ENCODE results near the gene ABHD18. TPM values are rescaled to one million over a fixed set of nuclear protein-coding genes. Genes with fewer than 3 reads are reported as not detected.
"Not testable (repeated sequence)": the region's sequence is repeated elsewhere in the genome, so short reads cannot be mapped to it uniquely, and the experiment has no call there.

ABHD18 gene
- total and polyA plus RNA-seq, 4 donors: 9.9 to 13.7 (median 12.6) TPM

DNA sequence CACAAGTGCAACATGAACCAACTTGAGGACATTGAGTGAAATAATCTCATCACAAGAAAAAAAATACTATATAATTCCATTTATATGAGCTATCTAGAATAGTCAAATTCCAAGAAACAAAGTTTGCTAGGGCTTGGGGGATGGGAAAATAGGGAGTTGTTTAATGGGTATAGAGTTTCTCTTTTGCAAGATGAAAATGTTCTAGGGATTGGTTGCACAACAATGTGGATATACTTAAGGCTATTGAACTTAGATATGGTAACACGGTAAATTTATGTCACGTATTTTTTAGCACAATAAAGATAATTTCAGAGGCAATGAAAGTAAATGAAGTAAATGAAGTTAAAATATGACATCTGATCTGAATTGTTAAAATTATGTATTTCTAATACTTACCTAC is 8.1 kb upstream of the ABHD18 start:
- Histone ChIP-seq H3K4me1 (ENCODE audit: control insufficient read depth, insufficient read depth, low read length) (no peaks in the 10 kb centered on the region), H3K9me3 (ENCODE audit: control insufficient read depth, insufficient read depth, low read length) (no peaks in the 10 kb centered on the region), H3K4me3 (ENCODE audit: low read depth, low read length) (no peak overlapping the region), H3K27me3 (ENCODE audit: control insufficient read depth, insufficient read depth, low read length) (no peaks in the 10 kb centered on the region), H3K27ac (ENCODE audit: low read depth, low read length) (no peak overlapping the region), H3K36me3 (ENCODE audit: control insufficient read depth, insufficient read depth, low read length) (peaks cover 9% of the 10 kb centered on the region)
- DNase-seq (ENCODE audit: low read depth in 4 of 6, low spot score in 6 of 6): no peak
- WGBS (ENCODE audit: insufficient coverage): no CpG with 5 or more reads among the region's 2 CpGs

DNA sequence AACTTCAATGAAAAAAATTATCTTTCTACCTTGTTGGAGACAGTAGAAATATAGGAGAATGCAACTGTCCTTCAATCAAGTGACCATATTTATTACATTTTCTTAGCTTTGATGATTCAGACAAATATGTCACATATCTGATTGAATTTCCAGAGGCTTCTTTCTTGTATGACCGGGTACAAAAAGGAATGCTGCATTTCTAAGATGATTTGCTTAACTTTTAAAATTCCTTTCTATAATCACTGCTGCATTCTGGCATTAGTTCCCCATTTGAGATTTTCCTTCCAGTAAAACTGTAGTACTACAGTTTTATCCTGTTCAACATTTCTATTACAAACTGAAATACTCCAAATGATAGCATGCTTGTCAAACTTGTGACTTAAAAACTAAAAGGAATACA is 5.4 kb upstream of the ABHD18 start:
- Histone ChIP-seq H3K36me3 (ENCODE audit: control insufficient read depth, insufficient read depth, low read length) (peaks cover 6% of the 10 kb centered on the region), H3K4me1 (ENCODE audit: control insufficient read depth, insufficient read depth, low read length) (no peaks in the 10 kb centered on the region), H3K27ac (ENCODE audit: low read depth, low read length) (no peak overlapping the region), H3K27me3 (ENCODE audit: control insufficient read depth, insufficient read depth, low read length) (no peaks in the 10 kb centered on the region), H3K9me3 (ENCODE audit: control insufficient read depth, insufficient read depth, low read length) (no peaks in the 10 kb centered on the region), H3K4me3 (ENCODE audit: low read depth, low read length) (no peak overlapping the region)
- DNase-seq (ENCODE audit: low read depth in 4 of 6, low spot score in 6 of 6): no peak
- no CpG with 5 or more reads among the region's 1 CpG for WGBS (ENCODE audit: insufficient coverage)

DNA sequence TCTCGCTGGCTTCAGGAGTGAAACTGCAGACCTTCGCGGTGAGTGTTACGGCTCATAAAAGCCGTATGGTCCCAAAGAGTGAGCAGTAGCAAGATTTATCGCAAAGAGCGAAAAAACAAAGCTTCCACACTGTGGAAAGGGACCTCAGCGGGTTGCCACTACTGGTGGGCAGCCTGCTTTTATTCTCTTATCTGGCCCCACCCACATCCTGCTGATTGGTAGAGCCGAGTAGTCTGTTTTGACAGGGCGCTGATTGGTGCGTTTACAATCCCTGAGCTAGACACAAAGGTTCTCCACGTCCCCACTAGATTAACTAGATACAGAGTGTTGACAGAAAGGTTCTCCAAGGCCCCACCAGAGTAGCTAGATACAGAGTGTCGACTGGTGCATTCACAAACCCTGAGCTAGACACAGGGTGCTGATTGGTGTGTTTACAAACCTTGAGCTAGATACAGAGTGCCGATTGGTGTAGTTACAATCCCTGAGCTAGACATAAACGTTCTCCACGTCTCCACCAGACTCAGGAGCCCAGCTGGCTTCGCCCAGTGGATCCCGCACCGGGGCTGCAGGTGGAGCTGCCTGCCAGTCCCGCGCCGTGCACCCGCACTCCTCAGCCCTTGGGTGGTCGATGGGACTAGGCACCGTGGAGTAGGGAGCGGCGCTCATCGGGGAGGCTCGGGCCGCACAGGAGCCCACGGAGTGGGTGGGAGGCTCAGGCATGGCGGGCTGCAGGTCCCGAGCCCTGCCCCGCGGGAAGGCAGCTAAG is 1.4 kb upstream of the ABHD18 start:
- H3K9me3 ChIP-seq (ENCODE audit: control insufficient read depth, insufficient read depth, low read length); H3K27ac ChIP-seq (ENCODE audit: low read depth, low read length); H3K4me3 ChIP-seq (ENCODE audit: low read depth, low read length); H3K36me3 ChIP-seq (ENCODE audit: control insufficient read depth, insufficient read depth, low read length); H3K27me3 ChIP-seq (ENCODE audit: control insufficient read depth, insufficient read depth, low read length); DNase-seq (ENCODE audit: low read depth in 4 of 6, low spot score in 6 of 6); H3K4me1 ChIP-seq (ENCODE audit: control insufficient read depth, insufficient read depth, low read length): not testable (repeated sequence)
- WGBS (ENCODE audit: insufficient coverage): 45% methylated on average over 22 of the region's 35 CpGs

DNA sequence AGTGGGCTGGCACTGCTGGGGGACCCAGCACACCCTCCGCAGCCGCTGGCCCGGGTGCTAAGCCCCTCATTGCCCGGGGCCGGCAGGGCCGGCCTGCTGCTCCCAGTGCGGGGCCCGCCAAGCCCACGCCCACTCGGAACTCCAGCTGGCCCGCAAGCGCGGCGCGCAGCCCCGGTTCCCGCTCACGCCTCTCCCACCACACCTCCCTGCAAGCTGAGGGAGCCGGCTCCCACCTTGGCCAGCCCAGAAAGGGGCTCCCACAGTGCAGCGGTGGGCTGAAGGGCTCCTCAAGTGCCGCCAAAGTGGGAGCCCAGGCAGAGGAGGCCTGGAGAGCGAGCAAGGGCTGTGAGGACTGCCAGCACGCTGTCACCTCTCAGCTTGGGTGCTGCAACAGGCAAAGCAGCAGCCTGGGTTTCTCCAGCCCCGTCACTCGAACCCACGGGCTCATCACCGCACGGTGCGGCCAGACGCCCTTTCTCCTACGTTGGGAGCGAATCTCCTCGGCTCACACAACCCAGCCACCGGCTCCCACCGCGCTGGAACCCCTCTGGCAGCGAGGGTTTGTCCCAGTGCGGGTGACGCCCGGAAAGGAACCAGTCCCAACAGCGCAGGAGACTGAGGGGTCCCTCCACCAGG is 662 bp upstream of the ABHD18 start:
- not testable (repeated sequence) for H3K9me3 ChIP-seq (ENCODE audit: control insufficient read depth, insufficient read depth, low read length); H3K27me3 ChIP-seq (ENCODE audit: control insufficient read depth, insufficient read depth, low read length); H3K4me1 ChIP-seq (ENCODE audit: control insufficient read depth, insufficient read depth, low read length); H3K36me3 ChIP-seq (ENCODE audit: control insufficient read depth, insufficient read depth, low read length)
- peak in 2 of 6 donors; percentile 39 to 52 for DNase-seq (ENCODE audit: low read depth in 4 of 6, low spot score in 6 of 6)
- WGBS (ENCODE audit: insufficient coverage): under 1% methylated on average over 29 of the region's 41 CpGs
- H3K4me3 ChIP-seq (ENCODE audit: low read depth, low read length): peak overlapping the region; percentile 100
- peak overlapping the region; percentile 96 for H3K27ac ChIP-seq (ENCODE audit: low read depth, low read length)

DNA sequence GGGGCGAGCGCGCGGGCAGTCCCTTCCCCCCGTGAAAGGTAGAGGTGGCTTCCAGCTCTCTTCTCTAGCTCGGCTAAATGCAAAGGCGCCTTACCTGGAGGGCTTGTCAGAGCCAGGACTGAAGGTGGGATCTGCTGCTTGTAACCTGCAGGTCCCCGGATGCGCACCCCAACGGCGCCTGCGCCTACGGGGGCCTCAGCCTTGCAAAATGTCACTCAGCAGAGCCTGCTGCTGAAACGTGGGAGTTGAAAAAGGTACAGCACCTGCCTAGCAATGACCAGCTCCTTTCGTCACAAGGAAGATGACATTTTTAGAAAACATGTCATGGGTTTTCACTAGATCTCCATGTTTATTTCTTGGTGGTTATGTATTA is 583 bp downstream of the ABHD18 start:
- DNase-seq (ENCODE audit: low read depth in 4 of 6, low spot score in 6 of 6): peak; percentile 18 to 87 (median 34)
- WGBS (ENCODE audit: insufficient coverage): under 1% methylated on average over 14 of the region's 15 CpGs
- Histone ChIP-seq H3K4me3 (ENCODE audit: low read depth, low read length) (peak overlapping the region; percentile 100), H3K27ac (ENCODE audit: low read depth, low read length) (peak overlapping the region; percentile 96), H3K27me3 (ENCODE audit: control insufficient read depth, insufficient read depth, low read length) (no peaks in the 10 kb centered on the region), H3K36me3 (ENCODE audit: control insufficient read depth, insufficient read depth, low read length) (peaks cover 3% of the 10 kb centered on the region), H3K4me1 (ENCODE audit: control insufficient read depth, insufficient read depth, low read length) (no peaks in the 10 kb centered on the region), H3K9me3 (ENCODE audit: control insufficient read depth, insufficient read depth, low read length) (no peaks in the 10 kb centered on the region)

DNA sequence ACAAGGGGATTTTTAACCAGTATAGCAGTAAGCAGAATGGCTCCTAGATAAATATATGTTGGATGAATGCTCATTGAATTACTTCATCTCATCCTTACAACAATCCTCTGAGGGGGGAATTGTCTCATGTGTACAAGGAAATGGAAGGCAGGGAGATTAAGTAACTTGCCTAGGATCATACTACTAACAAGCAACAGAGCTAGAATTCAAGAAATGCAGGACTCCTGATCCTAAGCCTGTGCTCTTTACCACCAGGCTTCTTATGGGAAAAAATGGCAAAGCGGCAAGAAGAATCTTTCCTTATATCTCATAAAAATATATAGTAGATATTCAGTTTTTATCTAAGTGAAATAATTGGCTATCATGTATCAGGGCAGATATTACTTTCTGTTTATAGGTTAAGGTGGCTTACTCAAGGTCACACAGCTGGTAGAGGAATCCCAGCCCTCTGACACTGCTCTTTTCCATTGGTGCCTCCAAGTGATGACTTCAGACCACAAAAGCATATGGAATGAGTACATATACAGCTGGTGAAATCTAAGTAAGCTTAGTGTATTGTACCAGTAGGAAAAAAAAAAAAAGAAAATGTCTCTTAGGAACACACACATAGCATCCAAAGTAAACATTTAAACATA is 2.1 kb downstream of the ABHD18 start:
- WGBS (ENCODE audit: insufficient coverage): no CpG with 5 or more reads among the region's 1 CpG
- DNase-seq (ENCODE audit: low read depth in 4 of 6, low spot score in 6 of 6): no peak
- no peak overlapping the region for H3K27ac ChIP-seq (ENCODE audit: low read depth, low read length)
- H3K9me3 ChIP-seq (ENCODE audit: control insufficient read depth, insufficient read depth, low read length): no peaks in the 10 kb centered on the region
- no peaks in the 10 kb centered on the region for H3K27me3 ChIP-seq (ENCODE audit: control insufficient read depth, insufficient read depth, low read length)
- no peaks in the 10 kb centered on the region for H3K4me1 ChIP-seq (ENCODE audit: control insufficient read depth, insufficient read depth, low read length)
- no peak overlapping the region for H3K4me3 ChIP-seq (ENCODE audit: low read depth, low read length)
- peaks cover 3% of the 10 kb centered on the region for H3K36me3 ChIP-seq (ENCODE audit: control insufficient read depth, insufficient read depth, low read length)

DNA sequence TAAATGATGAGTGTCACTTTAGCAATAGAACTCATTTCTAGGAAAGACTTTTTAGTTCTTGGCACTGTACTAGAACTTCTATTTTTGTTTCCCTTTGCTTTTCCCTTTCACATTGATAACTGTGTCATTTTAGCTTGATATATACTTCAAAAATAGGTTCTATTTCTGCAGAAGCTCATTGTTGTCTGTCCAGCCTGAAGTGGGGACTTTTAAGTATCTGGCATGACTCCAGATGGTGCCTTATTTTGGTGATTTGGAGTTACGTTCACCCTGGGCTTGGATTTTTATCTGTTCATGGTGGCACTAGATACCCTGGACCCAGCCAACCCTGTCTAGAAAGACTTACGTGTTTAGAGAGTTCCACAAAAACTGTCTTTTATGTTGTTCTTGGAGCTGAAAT is 3.4 kb downstream of the ABHD18 start:
- WGBS (ENCODE audit: insufficient coverage): no CpG with 5 or more reads among the region's 2 CpGs
- Histone ChIP-seq H3K4me1 (ENCODE audit: control insufficient read depth, insufficient read depth, low read length) (no peaks in the 10 kb centered on the region), H3K36me3 (ENCODE audit: control insufficient read depth, insufficient read depth, low read length) (peaks cover 7% of the 10 kb centered on the region), H3K27me3 (ENCODE audit: control insufficient read depth, insufficient read depth, low read length) (no peaks in the 10 kb centered on the region), H3K4me3 (ENCODE audit: low read depth, low read length) (no peak overlapping the region), H3K27ac (ENCODE audit: low read depth, low read length) (no peak overlapping the region), H3K9me3 (ENCODE audit: control insufficient read depth, insufficient read depth, low read length) (no peaks in the 10 kb centered on the region)
- DNase-seq (ENCODE audit: low read depth in 4 of 6, low spot score in 6 of 6): no peak

DNA sequence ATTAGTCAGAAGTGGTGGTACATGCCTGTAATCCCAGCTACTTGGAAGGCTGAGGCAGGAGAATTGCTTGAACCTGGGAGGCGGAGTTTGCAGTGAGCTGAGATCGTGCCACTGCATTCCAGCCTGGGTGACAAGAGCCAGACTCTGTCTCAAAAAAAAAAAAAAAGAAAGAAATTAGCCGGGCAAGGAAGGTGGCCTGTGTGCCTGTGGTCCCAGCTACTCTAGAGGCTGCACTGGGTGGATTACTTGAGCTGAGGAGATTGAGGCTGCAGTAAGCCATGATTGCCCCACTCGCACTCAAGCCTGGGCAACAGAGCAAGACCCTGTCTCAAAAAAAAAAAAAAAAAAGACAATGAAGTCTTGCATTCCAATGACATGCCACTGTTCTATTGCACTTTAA is 5.7 kb downstream of the ABHD18 start:
- peaks cover 12% of the 10 kb centered on the region for H3K36me3 ChIP-seq (ENCODE audit: control insufficient read depth, insufficient read depth, low read length)
- H3K27ac ChIP-seq (ENCODE audit: low read depth, low read length); H3K27me3 ChIP-seq (ENCODE audit: control insufficient read depth, insufficient read depth, low read length); H3K4me3 ChIP-seq (ENCODE audit: low read depth, low read length); H3K4me1 ChIP-seq (ENCODE audit: control insufficient read depth, insufficient read depth, low read length); DNase-seq (ENCODE audit: low read depth in 4 of 6, low spot score in 6 of 6); H3K9me3 ChIP-seq (ENCODE audit: control insufficient read depth, insufficient read depth, low read length): not testable (repeated sequence)
- WGBS (ENCODE audit: insufficient coverage): 83% methylated on average over 3 of the region's 4 CpGs

DNA sequence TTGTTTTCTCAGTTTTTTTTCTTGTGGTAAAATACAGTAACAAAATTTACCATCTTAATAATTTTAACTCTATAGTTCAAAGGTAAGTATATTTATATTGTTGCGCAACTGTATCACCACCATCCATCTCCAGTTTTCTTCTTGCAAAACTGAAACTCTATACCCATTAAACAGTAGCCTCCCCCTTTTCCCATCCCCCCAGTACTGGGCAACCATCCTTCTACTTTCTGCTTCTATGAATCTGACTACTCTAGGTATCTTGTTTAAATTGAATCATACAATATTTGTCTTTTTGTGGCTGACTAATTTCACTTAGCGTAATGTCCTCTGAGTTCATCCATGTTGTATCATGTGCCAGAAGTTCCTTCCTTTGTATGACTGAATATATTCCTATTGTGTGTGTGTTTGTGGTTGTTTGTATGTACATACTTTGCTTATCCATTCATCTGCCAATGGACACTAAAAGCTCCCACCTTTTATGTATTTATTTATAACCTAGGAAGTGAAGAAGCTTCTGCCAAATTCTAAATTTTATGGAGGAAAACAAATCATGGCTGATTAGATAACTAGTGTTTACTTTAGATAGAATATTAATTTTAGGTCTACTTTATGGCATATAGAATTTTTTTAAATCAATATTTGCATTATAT is 10.0 kb downstream of the ABHD18 start:
- no peak overlapping the region for H3K27ac ChIP-seq (ENCODE audit: low read depth, low read length)
- H3K4me1 ChIP-seq (ENCODE audit: control insufficient read depth, insufficient read depth, low read length): no peaks in the 10 kb centered on the region
- WGBS (ENCODE audit: insufficient coverage): no CpG with 5 or more reads among the region's 2 CpGs
- H3K9me3 ChIP-seq (ENCODE audit: control insufficient read depth, insufficient read depth, low read length): no peaks in the 10 kb centered on the region
- H3K36me3 ChIP-seq (ENCODE audit: control insufficient read depth, insufficient read depth, low read length): peaks cover 9% of the 10 kb centered on the region
- no peak overlapping the region for H3K4me3 ChIP-seq (ENCODE audit: low read depth, low read length)
- no peaks in the 10 kb centered on the region for H3K27me3 ChIP-seq (ENCODE audit: control insufficient read depth, insufficient read depth, low read length)
- no peak for DNase-seq (ENCODE audit: low read depth in 4 of 6, low spot score in 6 of 6)

Data from spinal cord (tissue), 10 donors.